ENCODE results near the gene LEP.
"Not testable (repeated sequence)": the region's sequence is repeated elsewhere in the genome, so short reads cannot be mapped to it uniquely, and the experiment has no call there.

The LEP gene

GRCh38 chr7:128266883-128267594 is 26.0 kb downstream of the LEP start:
- Mint-ChIP-seq H3K27ac (no peak overlapping the region), H3K4me3 (no peak overlapping the region), H3K27me3 (peaks cover 35% of the 10 kb centered on the region), H3K4me1 (ENCODE audit: low read depth) (peaks cover 2% of the 10 kb centered on the region), H3K9me3 (no peaks in the 10 kb centered on the region), H3K36me3 (ENCODE audit: low read depth) (no peaks in the 10 kb centered on the region)
- DNase-seq: no peak

- no peak for DNase-seq
- no peak overlapping the region for H3K27ac Mint-ChIP-seq
- H3K27me3 Mint-ChIP-seq: peaks cover 38% of the 10 kb centered on the region
- no peak overlapping the region for H3K4me3 Mint-ChIP-seq
- H3K9me3 Mint-ChIP-seq: no peaks in the 10 kb centered on the region
- H3K4me1 Mint-ChIP-seq (ENCODE audit: low read depth): peaks cover 2% of the 10 kb centered on the region
- no peaks in the 10 kb centered on the region for H3K36me3 Mint-ChIP-seq (ENCODE audit: low read depth)
Observed at GRCh38 chr7:128267595-128267924, 26.5 kb downstream of the LEP start.

- H3K4me1 Mint-ChIP-seq (ENCODE audit: low read depth): peaks cover 2% of the 10 kb centered on the region
- no peaks in the 10 kb centered on the region for H3K9me3 Mint-ChIP-seq
- H3K36me3 Mint-ChIP-seq (ENCODE audit: low read depth): no peaks in the 10 kb centered on the region
- H3K27me3 Mint-ChIP-seq: peaks cover 42% of the 10 kb centered on the region
- DNase-seq: no peak
- no peak overlapping the region for H3K27ac Mint-ChIP-seq
- no peak overlapping the region for H3K4me3 Mint-ChIP-seq
Observed at GRCh38 chr7:128268233-128268632, 27.2 kb downstream of the LEP start.

GRCh38 chr7:128270826-128271272 is 29.8 kb downstream of the LEP start:
- DNase-seq: no peak
- Mint-ChIP-seq H3K9me3 (no peaks in the 10 kb centered on the region), H3K27ac (no peak overlapping the region), H3K4me1 (ENCODE audit: low read depth) (peaks cover 2% of the 10 kb centered on the region), H3K27me3 (peaks cover 42% of the 10 kb centered on the region), H3K4me3 (no peak overlapping the region), H3K36me3 (ENCODE audit: low read depth) (no peaks in the 10 kb centered on the region)

- no peaks in the 10 kb centered on the region for H3K36me3 Mint-ChIP-seq (ENCODE audit: low read depth)
- no peak overlapping the region for H3K27ac Mint-ChIP-seq
- no peaks in the 10 kb centered on the region for H3K9me3 Mint-ChIP-seq
- H3K4me3 Mint-ChIP-seq: no peak overlapping the region
- no peak for DNase-seq
- peaks cover 42% of the 10 kb centered on the region for H3K27me3 Mint-ChIP-seq
- peaks cover 2% of the 10 kb centered on the region for H3K4me1 Mint-ChIP-seq (ENCODE audit: low read depth)
Observed at GRCh38 chr7:128271471-128271941, 30.4 kb downstream of the LEP start.

GRCh38 chr7:128271942-128272481 is 30.9 kb downstream of the LEP start:
- H3K4me1 Mint-ChIP-seq (ENCODE audit: low read depth): peaks cover 2% of the 10 kb centered on the region
- no peak overlapping the region for H3K4me3 Mint-ChIP-seq
- no peaks in the 10 kb centered on the region for H3K36me3 Mint-ChIP-seq (ENCODE audit: low read depth)
- no peak overlapping the region for H3K27ac Mint-ChIP-seq
- peaks cover 40% of the 10 kb centered on the region for H3K27me3 Mint-ChIP-seq
- H3K9me3 Mint-ChIP-seq: no peaks in the 10 kb centered on the region
- DNase-seq: no peak

- no peaks in the 10 kb centered on the region for H3K36me3 Mint-ChIP-seq (ENCODE audit: low read depth)
- H3K27ac Mint-ChIP-seq: no peak overlapping the region
- peaks cover 4% of the 10 kb centered on the region for H3K9me3 Mint-ChIP-seq
- H3K4me3 Mint-ChIP-seq: no peak overlapping the region
- H3K4me1 Mint-ChIP-seq (ENCODE audit: low read depth): peaks cover 2% of the 10 kb centered on the region
- H3K27me3 Mint-ChIP-seq: peaks cover 20% of the 10 kb centered on the region
- no peak for DNase-seq
Observed at GRCh38 chr7:128274246-128274883, 33.3 kb downstream of the LEP start.

GRCh38 chr7:128274884-128275603 is 34.0 kb downstream of the LEP start:
- Mint-ChIP-seq H3K9me3 (peaks cover 10% of the 10 kb centered on the region), H3K4me1 (ENCODE audit: low read depth) (peaks cover 2% of the 10 kb centered on the region), H3K4me3 (no peak overlapping the region), H3K27ac (no peak overlapping the region), H3K36me3 (ENCODE audit: low read depth) (peaks cover 2% of the 10 kb centered on the region), H3K27me3 (peaks cover 14% of the 10 kb centered on the region)
- no peak for DNase-seq

- H3K4me1 Mint-ChIP-seq (ENCODE audit: low read depth): peaks cover 2% of the 10 kb centered on the region
- no peak overlapping the region for H3K4me3 Mint-ChIP-seq
- peaks cover 14% of the 10 kb centered on the region for H3K27me3 Mint-ChIP-seq
- H3K9me3 Mint-ChIP-seq: peaks cover 13% of the 10 kb centered on the region
- no peak for DNase-seq
- H3K36me3 Mint-ChIP-seq (ENCODE audit: low read depth): peaks cover 5% of the 10 kb centered on the region
- H3K27ac Mint-ChIP-seq: no peak overlapping the region
Observed at GRCh38 chr7:128275681-128276080, 34.6 kb downstream of the LEP start.

- H3K9me3 Mint-ChIP-seq: peaks cover 15% of the 10 kb centered on the region
- no peak overlapping the region for H3K4me3 Mint-ChIP-seq
- H3K27me3 Mint-ChIP-seq: no peaks in the 10 kb centered on the region
- no peak overlapping the region for H3K27ac Mint-ChIP-seq
- H3K4me1 Mint-ChIP-seq (ENCODE audit: low read depth): no peaks in the 10 kb centered on the region
- H3K36me3 Mint-ChIP-seq (ENCODE audit: low read depth): peaks cover 12% of the 10 kb centered on the region
- no peak for DNase-seq
Observed at GRCh38 chr7:128278366-128278765, 37.3 kb downstream of the LEP start.

- no peaks in the 10 kb centered on the region for H3K27me3 Mint-ChIP-seq
- H3K27ac Mint-ChIP-seq: no peak overlapping the region
- peaks cover 15% of the 10 kb centered on the region for H3K9me3 Mint-ChIP-seq
- H3K4me1 Mint-ChIP-seq (ENCODE audit: low read depth): no peaks in the 10 kb centered on the region
- DNase-seq: no peak
- peaks cover 12% of the 10 kb centered on the region for H3K36me3 Mint-ChIP-seq (ENCODE audit: low read depth)
- no peak overlapping the region for H3K4me3 Mint-ChIP-seq
Observed at GRCh38 chr7:128279124-128279713, 38.1 kb downstream of the LEP start.

- Mint-ChIP-seq H3K36me3 (ENCODE audit: low read depth) (peaks cover 12% of the 10 kb centered on the region), H3K9me3 (peaks cover 15% of the 10 kb centered on the region)
- DNase-seq; H3K4me3 Mint-ChIP-seq; H3K4me1 Mint-ChIP-seq (ENCODE audit: low read depth); H3K27me3 Mint-ChIP-seq; H3K27ac Mint-ChIP-seq: not testable (repeated sequence)
Observed at GRCh38 chr7:128280451-128280850, 39.4 kb downstream of the LEP start.

- Mint-ChIP-seq H3K36me3 (ENCODE audit: low read depth) (peaks cover 20% of the 10 kb centered on the region), H3K4me1 (ENCODE audit: low read depth) (no peaks in the 10 kb centered on the region), H3K4me3 (no peak overlapping the region), H3K27me3 (no peaks in the 10 kb centered on the region), H3K9me3 (peaks cover 15% of the 10 kb centered on the region), H3K27ac (no peak overlapping the region)
- DNase-seq: no peak
Observed at GRCh38 chr7:128281605-128282380, 40.7 kb downstream of the LEP start.

- H3K4me3 Mint-ChIP-seq: no peak overlapping the region
- no peaks in the 10 kb centered on the region for H3K27me3 Mint-ChIP-seq
Observed at GRCh38 chr7:128284102-128284501, 43.0 kb downstream of the LEP start.

More at GRCh38 chr7:128284102-128284501, 43.0 kb downstream of the LEP start:
- no peak overlapping the region for H3K27ac Mint-ChIP-seq
- peaks cover 23% of the 10 kb centered on the region for H3K36me3 Mint-ChIP-seq (ENCODE audit: low read depth)
- no peaks in the 10 kb centered on the region for H3K4me1 Mint-ChIP-seq (ENCODE audit: low read depth)
- DNase-seq: no peak
- H3K9me3 Mint-ChIP-seq: peaks cover 12% of the 10 kb centered on the region
